Calu3 (cell line): ENCODE measurements around the gene SLC20A1. TPM values are rescaled to one million over a fixed set of nuclear protein-coding genes. Genes with fewer than 3 reads are reported as not detected.

Experiments
- BruUV-seq: library from RNA; stranded (reverse); fragments of 400-500 nt; replicated peaks from 2 replicates; lab custom pipeline; 2021; lab: Mats Ljungman, UMichigan
- CTCF ChIA-PET: fragments of 300-600 bp; sonication (Branson Sonifier 250); formaldehyde crosslinking; loops from one replicate; lab custom pipeline; 2022; ENCODE audit warnings: antibody characterized with exemption; lab: Charles Lee
- DNase-seq: peaks from one replicate; pipeline ENCODE4 v3.0.0; 2022
- H3K27ac Mint-ChIP-seq: one replicate; pipeline ENCODE4 v1.8.0; 2022; ENCODE audit warnings: mixed read lengths; ENCODE audit not compliant: unreplicated experiment
- H3K27me3 Mint-ChIP-seq: one replicate; pipeline ENCODE4 v1.8.0; 2022; ENCODE audit warnings: mixed read lengths; ENCODE audit not compliant: unreplicated experiment
- H3K36me3 Mint-ChIP-seq: one replicate; pipeline ENCODE4 v1.8.0; 2022; ENCODE audit warnings: mild to moderate bottlenecking, moderate library complexity, mixed read lengths; ENCODE audit not compliant: insufficient read depth, unreplicated experiment
- H3K4me1 Mint-ChIP-seq: one replicate; pipeline ENCODE4 v1.8.0; 2022; ENCODE audit warnings: mild to moderate bottlenecking, low read depth, mixed read lengths; ENCODE audit not compliant: unreplicated experiment
- H3K4me3 Mint-ChIP-seq: one replicate; pipeline ENCODE4 v1.8.0; 2022; ENCODE audit warnings: mild to moderate bottlenecking, low read depth, moderate library complexity, mixed read lengths; ENCODE audit not compliant: unreplicated experiment
- H3K9me3 Mint-ChIP-seq: one replicate; pipeline ENCODE4 v1.8.0; 2022; ENCODE audit warnings: low read depth, mixed read lengths; ENCODE audit not compliant: unreplicated experiment
- CTCF ChIP-seq: fragments of 200-600 bp; IDR thresholded peaks from one replicate; pipeline ENCODE4 v1.8.0; 2022; ENCODE audit warnings: antibody characterized with exemption; ENCODE audit not compliant: unreplicated experiment
- intact Hi-C: fragments of 100-400 bp; cut with micrococcal nuclease; formaldehyde crosslinking; loops from one replicate; pipeline ENCODE4 v1.10.0; 2022; ENCODE audit not compliant: unreplicated experiment
- total RNA-seq: library from RNA; stranded (reverse); gene quantifications from 2 replicates; pipeline ENCODE4 v1.2.3, GENCODE V29; 2022

SLC20A1 gene
- total RNA-seq, 1 experiment from 2014 or later, result 84.5 TPM

- no TSS peak for BruUV-seq
- H3K36me3 Mint-ChIP-seq, result peaks cover 3% of the 10 kb centered on the region
- H3K4me1 Mint-ChIP-seq, result peaks cover 48% of the 10 kb centered on the region
- intact Hi-C loops, result no loop called here
- CTCF ChIA-PET, result interaction anchor here (2.3 kb wide), 1 partner anchor 92 kb away, joined by 8 read pairs; no protein-coding TSS in a partner anchor
- TF ChIP-seq CTCF, result no peak
- no peak overlapping the region for H3K27ac Mint-ChIP-seq
- DNase-seq, result no peak
- no peaks in the 10 kb centered on the region for H3K9me3 Mint-ChIP-seq
- H3K27me3 Mint-ChIP-seq, result no peaks in the 10 kb centered on the region
- H3K4me3 Mint-ChIP-seq, result no peak overlapping the region
These were observed 12.0 kb upstream of the SLC20A1 start for GRCh38 chr2:112633708-112634107.

- no peak for TF ChIP-seq CTCF
- intact Hi-C loops, result no loop called here
- no peaks in the 10 kb centered on the region for H3K9me3 Mint-ChIP-seq
- no peak overlapping the region for H3K27ac Mint-ChIP-seq
- no peaks in the 10 kb centered on the region for H3K27me3 Mint-ChIP-seq
- peaks cover 3% of the 10 kb centered on the region for H3K36me3 Mint-ChIP-seq
- peaks cover 42% of the 10 kb centered on the region for H3K4me1 Mint-ChIP-seq
- H3K4me3 Mint-ChIP-seq, result no peak overlapping the region
- CTCF ChIA-PET, result interaction anchor here (2.3 kb wide), 1 partner anchor 92 kb away, joined by 8 read pairs; no protein-coding TSS in a partner anchor
- DNase-seq, result no peak
- BruUV-seq, result no TSS peak
These were observed 11.4 kb upstream of the SLC20A1 start for GRCh38 chr2:112634153-112634873.

GRCh38 chr2:112634874-112635157 lies 10.9 kb upstream of the SLC20A1 start:
- CTCF ChIA-PET, result interaction anchor here (2.3 kb wide), 1 partner anchor 91 kb away, joined by 8 read pairs; no protein-coding TSS in a partner anchor
- no peak overlapping the region for H3K27ac Mint-ChIP-seq

GRCh38 chr2:112636605-112637288 lies 9.0 kb upstream of the SLC20A1 start:
- H3K27me3 Mint-ChIP-seq, result no peaks in the 10 kb centered on the region
- no peak for TF ChIP-seq CTCF
- H3K27ac Mint-ChIP-seq, result no peak overlapping the region
- H3K36me3 Mint-ChIP-seq, result peaks cover 3% of the 10 kb centered on the region
- H3K4me1 Mint-ChIP-seq, result peaks cover 35% of the 10 kb centered on the region
- BruUV-seq, result no TSS peak
- intact Hi-C loops, result no loop called here
- DNase-seq, result no peak
- CTCF ChIA-PET, result interaction anchor here (0.6 kb wide), 3 partner anchors 19 to 288 kb away, joined by 3 read pairs; no protein-coding TSS in a partner anchor
- H3K4me3 Mint-ChIP-seq, result no peak overlapping the region
- no peaks in the 10 kb centered on the region for H3K9me3 Mint-ChIP-seq

More at GRCh38 chr2:112634874-112635157, 10.9 kb upstream of the SLC20A1 start:
- TF ChIP-seq CTCF, result no peak
- H3K36me3 Mint-ChIP-seq, result peaks cover 3% of the 10 kb centered on the region
- no peak overlapping the region for H3K4me3 Mint-ChIP-seq
- intact Hi-C loops, result no loop called here
- H3K9me3 Mint-ChIP-seq, result no peaks in the 10 kb centered on the region
- no peak for DNase-seq
- no TSS peak for BruUV-seq
- H3K4me1 Mint-ChIP-seq, result peaks cover 37% of the 10 kb centered on the region
- H3K27me3 Mint-ChIP-seq, result no peaks in the 10 kb centered on the region
